HG03135 (cell line): ENCODE results near the gene ACTG1.

ENCODE experiments used
- ATAC-seq: cut with Tn5 transposase; IDR thresholded peaks from one replicate; pipeline ENCODE4 v1.9.1; 2021; ENCODE audit warnings: mild to moderate bottlenecking, moderate library complexity; ENCODE audit not compliant: unreplicated experiment

Gene ACTG1

GRCh38 chr17:81483085-81483861 is 29.3 kb downstream of the ACTG1 start:
- no peak for ATAC-seq

GRCh38 chr17:81482673-81483072 is 29.9 kb downstream of the ACTG1 start:
- no peak for ATAC-seq

GRCh38 chr17:81481815-81482505 is 30.6 kb downstream of the ACTG1 start:
- no peak for ATAC-seq

GRCh38 chr17:81481073-81481799 is 31.4 kb downstream of the ACTG1 start:
- no peak for ATAC-seq

- ATAC-seq: no peak
Observed at GRCh38 chr17:81480140-81481072, 32.2 kb downstream of the ACTG1 start.

- no peak for ATAC-seq
Observed at GRCh38 chr17:81479175-81480071, 33.2 kb downstream of the ACTG1 start.

GRCh38 chr17:81478119-81478518 is 34.5 kb downstream of the ACTG1 start:
- ATAC-seq: no peak

- ATAC-seq: no peak
Observed at GRCh38 chr17:81477173-81477572, 35.4 kb downstream of the ACTG1 start.

- no peak for ATAC-seq
Observed at GRCh38 chr17:81476635-81477034, 36.0 kb downstream of the ACTG1 start.

GRCh38 chr17:81476097-81476496 is 36.5 kb downstream of the ACTG1 start:
- no peak for ATAC-seq

GRCh38 chr17:81474958-81475357 is 37.6 kb downstream of the ACTG1 start:
- no peak for ATAC-seq

GRCh38 chr17:81473019-81473418 is 39.6 kb downstream of the ACTG1 start:
- no peak for ATAC-seq

GRCh38 chr17:81471818-81472456 is 40.7 kb downstream of the ACTG1 start:
- ATAC-seq: no peak

GRCh38 chr17:81470944-81471817 is 41.4 kb downstream of the ACTG1 start:
- no peak for ATAC-seq

- ATAC-seq: no peak
Observed at GRCh38 chr17:81470270-81470943, 42.2 kb downstream of the ACTG1 start.

GRCh38 chr17:81469266-81469665 is 43.3 kb downstream of the ACTG1 start:
- ATAC-seq: no peak

- no peak for ATAC-seq
Observed at GRCh38 chr17:81468770-81469121, 43.9 kb downstream of the ACTG1 start.
